HG03060 (cell line): ENCODE data around the gene ZNF592.

Source experiments
- ATAC-seq: cut with Tn5 transposase; IDR thresholded peaks from one replicate; pipeline ENCODE4 v1.9.1; 2021; ENCODE audit warnings: low read depth, moderate number of reproducible peaks; ENCODE audit not compliant: unreplicated experiment

ZNF592 gene

GRCh38 chr15:84823282-84823878, 75.0 kb downstream of the ZNF592 start:
- no peak for ATAC-seq

- ATAC-seq = no peak
Observed at GRCh38 chr15:84824260-84825007, 76.0 kb downstream of the ZNF592 start.

DNA sequence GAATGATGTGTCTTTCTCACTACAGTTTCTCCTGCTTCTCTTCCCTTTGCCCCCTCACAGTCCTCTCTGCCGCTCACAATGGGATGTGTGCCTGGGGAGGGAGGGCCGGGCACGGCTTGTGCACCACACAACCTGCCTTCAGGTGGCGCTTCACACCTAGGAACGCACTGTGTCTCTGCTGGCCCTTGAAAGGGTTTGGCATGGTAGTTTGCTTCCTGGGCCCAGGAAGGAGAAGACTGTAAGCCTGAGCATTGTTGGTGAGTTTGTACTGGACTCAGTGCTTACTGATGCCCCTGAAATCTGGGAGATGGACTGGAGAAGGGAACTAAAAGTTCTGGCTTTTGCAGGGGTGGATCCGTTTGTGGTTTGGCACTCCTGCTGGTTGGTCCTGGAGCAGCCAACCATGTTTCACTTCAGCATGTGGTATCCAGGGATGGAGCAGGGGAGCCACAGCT, 78.0 kb downstream of the ZNF592 start:
- ATAC-seq = no peak

DNA sequence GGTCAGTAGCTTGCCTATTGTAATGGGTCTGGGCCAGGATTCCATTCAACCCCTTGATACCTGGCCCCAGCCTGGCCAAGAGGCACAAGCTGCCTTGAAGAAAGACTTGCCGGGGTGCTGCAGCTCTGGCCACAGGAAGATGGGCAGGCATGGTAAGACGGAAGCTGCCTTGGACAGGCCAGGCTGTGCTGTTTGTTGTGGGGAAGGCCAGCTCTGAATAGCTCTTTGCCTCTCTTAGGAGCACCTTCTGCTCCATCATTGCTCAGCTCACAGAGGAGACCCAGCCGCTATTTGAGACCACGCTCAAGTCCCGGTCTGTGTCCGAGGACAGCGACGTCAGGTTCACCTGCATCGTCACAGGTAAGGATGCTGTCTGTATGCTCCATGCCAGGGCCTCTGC, 78.9 kb downstream of the ZNF592 start:
- ATAC-seq = no peak

DNA sequence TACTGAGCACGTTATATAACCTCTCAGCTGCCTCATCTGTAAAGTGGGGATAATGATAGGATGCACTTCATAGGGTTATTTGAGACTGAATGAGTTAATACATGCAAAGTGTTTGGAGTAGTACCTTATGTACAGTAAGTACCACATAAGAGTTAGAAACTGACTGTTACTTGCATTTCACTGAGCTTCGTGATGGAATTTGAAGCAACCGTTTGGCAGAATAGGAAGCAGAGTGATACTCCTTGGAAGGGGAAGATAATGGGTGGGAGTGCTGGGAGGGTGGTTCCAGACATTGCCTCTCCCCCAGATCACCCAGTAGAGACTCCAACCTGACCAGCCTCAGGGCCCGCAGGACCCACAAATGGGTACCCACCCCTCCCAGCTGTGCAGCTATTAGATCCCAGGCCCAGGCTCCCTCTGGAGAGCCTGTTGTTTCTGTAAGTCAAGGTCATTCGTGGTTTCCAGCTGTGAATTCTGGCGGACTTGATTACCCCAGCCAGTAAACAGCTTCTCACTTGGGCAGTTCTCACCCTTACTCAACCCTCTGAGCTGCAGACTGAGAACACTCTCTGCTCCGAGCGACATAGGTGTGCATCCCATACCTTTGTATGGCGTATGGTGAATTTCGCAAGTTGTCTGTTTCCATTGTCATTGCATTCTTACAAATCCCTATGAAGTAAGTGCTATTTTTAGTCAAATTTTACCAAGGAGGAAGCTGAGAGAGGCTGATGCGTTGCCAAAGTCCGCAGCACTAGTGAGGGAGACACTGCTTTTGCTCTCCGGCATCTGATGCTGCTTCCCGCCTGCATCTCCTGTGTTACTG, 79.9 kb downstream of the ZNF592 start:
- ATAC-seq = no peak

- no peak for ATAC-seq
Observed at GRCh38 chr15:84829428-84829827, 81.0 kb downstream of the ZNF592 start.

GRCh38 chr15:84830036-84830435, 81.6 kb downstream of the ZNF592 start:
- no peak for ATAC-seq

DNA sequence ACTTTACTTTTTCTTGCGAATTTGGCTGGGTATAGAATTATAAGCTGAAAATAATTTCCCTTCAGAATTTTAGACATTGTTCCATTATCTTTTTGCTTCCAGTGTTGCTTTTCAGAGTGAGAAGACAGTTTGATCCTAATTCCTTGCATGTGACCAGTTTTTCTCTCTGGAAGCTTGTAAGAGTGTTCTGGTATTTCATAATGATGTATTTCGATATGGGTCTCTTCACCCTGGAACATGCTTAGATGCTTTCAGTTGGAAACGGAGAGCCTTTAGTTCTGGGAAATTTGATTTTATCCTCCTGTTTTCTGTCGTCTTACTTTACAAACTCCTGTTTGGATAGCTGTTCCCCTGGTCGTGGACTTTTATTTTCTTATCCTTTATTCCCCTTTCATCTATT, 82.6 kb downstream of the ZNF592 start:
- no peak for ATAC-seq

DNA sequence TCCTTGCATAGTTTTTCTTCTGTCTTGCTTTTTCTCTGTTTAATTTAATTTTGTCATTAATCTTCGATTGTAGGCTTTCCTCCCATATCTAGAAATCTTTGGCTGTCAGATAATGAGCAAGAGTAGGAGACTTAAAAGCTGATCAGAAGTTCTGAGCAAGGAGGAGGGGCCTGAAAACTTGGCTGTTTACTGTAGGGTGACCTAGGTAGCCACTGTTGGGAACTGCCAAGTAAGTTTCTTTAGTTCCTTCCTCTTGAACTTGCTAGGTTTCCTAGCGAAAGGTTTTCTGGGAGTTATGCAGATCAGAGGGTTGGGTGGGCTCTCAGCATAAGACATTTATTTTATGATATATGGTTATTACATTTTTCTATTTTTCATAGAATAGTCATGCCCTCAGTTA, 83.2 kb downstream of the ZNF592 start:
- no peak for ATAC-seq

DNA sequence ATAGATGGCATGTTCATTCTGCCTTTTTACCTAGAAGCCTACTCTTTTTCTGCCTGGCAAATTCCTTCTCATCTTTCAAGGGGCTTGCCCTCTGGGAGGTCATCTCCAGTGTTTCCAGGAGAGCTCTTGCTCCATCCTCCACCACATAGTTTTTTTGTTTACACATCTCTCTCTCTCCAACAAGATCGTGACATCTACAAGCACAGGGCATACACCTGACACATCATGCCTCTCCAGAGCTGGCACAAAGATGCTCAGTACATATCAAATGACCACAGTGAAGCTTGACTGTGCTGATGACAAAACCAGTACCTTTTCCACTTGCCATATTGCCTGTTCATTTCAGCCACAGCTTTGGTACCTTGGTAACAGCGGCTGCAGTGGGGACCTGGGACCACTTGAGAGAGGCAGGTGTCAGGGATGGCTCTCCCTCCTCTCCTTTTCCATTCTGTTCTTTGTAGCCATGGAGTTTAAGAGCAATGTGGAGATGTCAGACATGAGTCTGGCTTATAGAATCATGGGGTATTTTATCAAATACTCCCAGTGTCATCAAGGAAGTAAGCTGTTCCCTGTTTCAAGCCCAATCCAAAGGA, 84.2 kb downstream of the ZNF592 start:
- ATAC-seq = no peak

DNA sequence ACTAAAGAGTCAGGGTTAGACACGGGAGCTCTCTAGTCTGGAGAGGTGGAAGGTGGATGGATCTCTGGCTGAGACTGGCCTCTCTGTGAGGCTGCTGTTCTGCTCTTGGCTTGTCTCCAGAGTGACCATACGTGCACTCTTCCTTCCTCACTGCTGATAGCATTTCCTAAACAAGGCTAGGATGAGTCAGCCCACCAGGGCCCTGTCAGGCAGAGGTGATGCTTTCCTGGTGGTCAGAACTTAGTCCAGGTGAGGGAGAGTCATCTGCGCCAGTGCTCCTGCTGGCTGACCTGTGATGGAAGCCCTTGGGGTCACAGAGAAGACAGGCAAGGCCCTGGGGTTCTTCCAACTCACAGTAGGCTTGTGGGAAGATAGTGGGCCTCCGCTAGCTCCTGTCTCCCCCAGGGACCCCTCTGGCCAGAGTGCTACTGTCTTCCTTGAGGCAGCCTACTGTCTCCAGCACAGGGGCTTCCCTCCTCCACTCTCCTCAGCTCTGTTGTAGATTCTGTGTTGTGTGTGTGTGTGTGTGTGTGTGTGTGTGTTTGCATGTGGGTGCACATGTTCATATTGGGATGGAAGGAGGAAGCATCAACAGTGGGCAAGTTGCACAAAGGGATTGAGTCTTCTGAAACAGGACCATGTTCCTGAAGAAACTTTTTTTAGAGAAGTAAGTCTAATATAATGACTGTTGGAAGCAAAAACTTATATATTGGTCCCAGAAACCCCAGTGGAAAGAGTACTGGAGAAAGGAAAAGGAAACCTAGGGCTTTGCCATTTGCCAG, 85.2 kb downstream of the ZNF592 start:
- no peak for ATAC-seq

- ATAC-seq = no peak
Observed at GRCh38 chr15:84834229-84834955, 86.0 kb downstream of the ZNF592 start.

DNA sequence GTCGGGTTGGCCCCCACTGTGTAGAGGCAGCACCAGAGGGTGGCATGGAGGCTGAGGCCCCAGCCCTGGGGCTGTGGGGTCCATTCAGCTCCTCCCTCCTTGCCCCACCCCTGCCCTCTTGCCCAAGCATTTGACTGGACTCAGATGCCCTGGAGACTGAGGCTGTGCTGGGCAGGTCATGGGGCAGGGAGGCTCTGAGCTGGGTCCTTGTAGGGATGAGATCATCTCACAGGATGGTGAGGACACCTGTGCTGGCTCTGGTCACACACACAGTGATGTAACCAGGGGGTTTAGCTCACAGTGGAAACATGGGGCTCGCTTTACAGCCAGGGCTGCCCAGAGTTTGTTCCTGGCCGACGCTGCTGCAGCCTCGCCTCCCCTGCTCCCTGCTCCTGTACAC, 86.6 kb downstream of the ZNF592 start:
- no peak for ATAC-seq

GRCh38 chr15:84835661-84836337, 87.4 kb downstream of the ZNF592 start:
- no peak for ATAC-seq

DNA sequence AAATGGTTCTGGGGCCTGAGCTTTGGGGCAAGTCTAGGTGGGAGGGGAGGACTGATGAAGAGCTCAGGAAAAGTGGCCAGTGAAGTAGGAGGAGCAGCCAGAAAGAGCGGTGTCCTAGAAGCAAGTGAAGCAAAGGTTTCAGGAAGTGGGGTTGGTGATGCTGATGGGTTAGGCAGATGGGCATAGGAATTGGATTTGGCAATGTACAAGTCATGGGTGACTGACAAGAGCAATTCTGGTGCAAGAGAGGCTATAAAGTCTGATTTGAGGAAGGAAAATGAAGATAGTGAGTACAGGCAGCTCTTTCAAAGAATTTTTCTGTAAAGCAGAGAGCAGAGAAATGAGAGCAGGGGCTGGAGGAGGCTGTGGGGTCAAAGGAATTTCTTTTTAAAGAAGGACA, 88.5 kb downstream of the ZNF592 start:
- ATAC-seq = no peak

GRCh38 chr15:84839714-84840113, 91.3 kb downstream of the ZNF592 start:
- ATAC-seq = no peak

DNA sequence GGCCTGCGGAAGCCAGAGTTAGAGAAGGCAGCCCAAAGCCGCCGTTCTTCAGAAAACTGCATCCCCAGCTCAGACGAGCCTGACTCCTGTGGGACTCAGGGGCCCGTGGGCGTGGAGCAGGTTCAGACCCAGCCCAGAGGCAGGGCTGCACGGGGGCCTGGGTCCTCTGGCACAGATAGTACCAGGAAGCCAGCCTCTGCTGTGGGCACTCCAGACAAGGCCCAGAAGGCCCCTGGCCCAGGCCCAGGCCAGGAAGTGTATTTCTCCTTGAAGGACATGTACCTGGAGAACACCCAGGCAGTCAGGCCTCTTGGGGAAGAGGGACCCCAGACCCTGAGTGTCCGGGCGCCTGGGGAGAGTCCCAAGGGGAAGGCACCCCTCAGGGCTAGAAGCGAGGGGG, 91.9 kb downstream of the ZNF592 start:
- ATAC-seq = no peak

GRCh38 chr15:84840741-84841429, 92.5 kb downstream of the ZNF592 start:
- ATAC-seq = no peak

DNA sequence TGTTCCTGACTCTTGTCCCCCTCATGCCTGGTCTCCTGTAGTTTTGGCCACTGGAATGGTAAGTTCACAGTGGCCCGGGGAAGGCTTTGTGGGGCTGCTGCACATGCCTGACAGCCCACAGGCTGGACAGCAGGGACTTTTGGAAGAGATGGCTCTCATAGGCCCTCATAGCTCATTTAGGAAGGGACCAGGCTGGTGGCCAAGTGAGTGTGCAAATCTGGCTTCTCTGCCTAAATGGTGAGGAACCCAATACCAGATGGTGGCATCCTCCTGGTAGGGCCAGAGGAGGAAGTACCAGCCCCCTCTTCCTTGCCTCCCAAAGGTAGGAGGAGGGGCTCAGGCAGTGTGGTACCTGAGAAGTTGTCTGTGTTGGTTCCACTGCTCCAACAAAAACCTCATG, 94.4 kb downstream of the ZNF592 start:
- ATAC-seq = no peak
